Uterus (tissue), 4 donors: ENCODE results near the gene CYP2J2. TPM values are rescaled to one million over a fixed set of nuclear protein-coding genes. Genes with fewer than 3 reads are reported as not detected.
A peak's percentile ranks its signal among the peaks of the same experiment; 100 is the strongest.

Experiments used
- DNase-seq, 2 donors: peaks; one replicate each; pipeline ENCODE4 v3.0.0-alpha.2; 2019 to 2020
- H3K27ac ChIP-seq, 2 donors: fragments of 200-600 bp; sonication (generic); 1 replicate in 1 of 2; 2 replicates in 1 of 2; pipeline ENCODE4 v1.5.1; 2016 to 2018
- H3K27me3 ChIP-seq, 2 donors: fragments of 200-600 bp; sonication (generic); one replicate each; pipeline ENCODE4 v1.5.1; 2018 to 2019; ENCODE audit warnings: control low read depth in 1 of 2
- H3K36me3 ChIP-seq, 2 donors: fragments of 200-600 bp; sonication (generic); one replicate each; pipeline ENCODE4 v1.5.1; 2019; ENCODE audit warnings: control low read depth in 1 of 2
- H3K4me1 ChIP-seq, 2 donors: fragments of 200-600 bp; sonication (generic); one replicate each; pipeline ENCODE4 v1.5.1; 2018 to 2019; ENCODE audit warnings: control low read depth in 1 of 2
- H3K4me3 ChIP-seq, 2 donors: fragments of 200-600 bp; sonication (generic); 1 replicate in 1 of 2; 2 replicates in 1 of 2; pipeline ENCODE4 v1.5.1; 2018 to 2019; ENCODE audit warnings: mild to moderate bottlenecking in 1 of 2
- H3K9me3 ChIP-seq, 2 donors: fragments of 200-600 bp; sonication (generic); one replicate each; pipeline ENCODE4 v1.5.1; 2019; ENCODE audit warnings: control low read depth in 1 of 2
- CTCF ChIP-seq, 4 experiments: fragments of 200-600 bp in 2 of 4; fragments of 450-650 bp in 2 of 4; sonication (generic) in 2 of 4; IDR thresholded peaks; one replicate each; pipeline ENCODE4 v1.5.1; 2016 to 2019; ENCODE audit warnings: antibody characterized with exemption in 4 of 4, mild to moderate bottlenecking in 2 of 4, moderate library complexity in 1 of 4
- POLR2A ChIP-seq, 2 donors: fragments of 450-650 bp; IDR thresholded peaks; one replicate each; pipeline ENCODE4 v1.6.1; 2016; ENCODE audit warnings: antibody characterized with exemption in 2 of 2, mild to moderate bottlenecking in 1 of 2, moderate library complexity in 1 of 2
- intact Hi-C: fragments of 100-400 bp; cut with DNase I; formaldehyde crosslinking; loops from one replicate; pipeline ENCODE4 v1.15.1; 2023; ENCODE audit warnings: low total_unique reads
- total RNA-seq, 4 donors: library from RNA; depleted of rRNA in 3 of 4; stranded (reverse); fragments of >200 nt in 3 of 4; gene quantifications; one replicate each; pipeline versions ENCODE4 v1.1.0 to v1.2.4, GENCODE V29; 2014 to 2023
- donor health status: DM: yes; HTN: yes; CAD: no.

CYP2J2 gene
- total RNA-seq, 4 donors from 2014 or later, result 0.28 TPM; not detected in 3

GRCh38 chr1:59947047-59947938 is 20.7 kb upstream of the CYP2J2 start:
- Histone ChIP-seq H3K36me3 (no peaks in the 10 kb centered on the region), H3K4me3 (no peak overlapping the region), H3K27me3 (no peaks in the 10 kb centered on the region), H3K9me3 (no peaks in the 10 kb centered on the region), H3K27ac (no peak overlapping the region), H3K4me1 (no peaks in the 10 kb centered on the region)
- intact Hi-C loops, result no loop called here
- peak; percentile 26 to 34 for DNase-seq
- TF ChIP-seq CTCF (IDR thresholded peaks at IDR 0.05), result peak; percentile 68 to 75 (median 71)
- no peak for TF ChIP-seq POLR2A (IDR thresholded peaks at IDR 0.05)

- H3K36me3 ChIP-seq, result no peaks in the 10 kb centered on the region
- DNase-seq, result no peak
- H3K9me3 ChIP-seq, result no peaks in the 10 kb centered on the region
- no peak overlapping the region for H3K4me3 ChIP-seq
- intact Hi-C loops, result no loop called here
- no peaks in the 10 kb centered on the region for H3K4me1 ChIP-seq
- TF ChIP-seq POLR2A (IDR thresholded peaks at IDR 0.05) (no peak), CTCF (IDR thresholded peaks at IDR 0.05) (no peak)
- H3K27ac ChIP-seq, result no peak overlapping the region
- H3K27me3 ChIP-seq, result no peaks in the 10 kb centered on the region
Observed at GRCh38 chr1:59945790-59946189, 19.2 kb upstream of the CYP2J2 start.

GRCh38 chr1:59939393-59939792 is 12.8 kb upstream of the CYP2J2 start:
- no peaks in the 10 kb centered on the region for H3K4me1 ChIP-seq
- H3K27me3 ChIP-seq, result no peaks in the 10 kb centered on the region
- no peaks in the 10 kb centered on the region for H3K9me3 ChIP-seq
- H3K27ac ChIP-seq, result no peak overlapping the region
- no peaks in the 10 kb centered on the region for H3K36me3 ChIP-seq
- no peak for DNase-seq
- H3K4me3 ChIP-seq, result no peak overlapping the region
- intact Hi-C loops, result no loop called here
- TF ChIP-seq POLR2A (IDR thresholded peaks at IDR 0.05) (no peak), CTCF (IDR thresholded peaks at IDR 0.05) (no peak)

- Histone ChIP-seq H3K9me3 (no peaks in the 10 kb centered on the region), H3K4me3 (no peak overlapping the region), H3K4me1 (no peaks in the 10 kb centered on the region), H3K27me3 (no peaks in the 10 kb centered on the region), H3K36me3 (no peaks in the 10 kb centered on the region), H3K27ac (no peak overlapping the region)
- intact Hi-C loops, result no loop called here
- TF ChIP-seq POLR2A (IDR thresholded peaks at IDR 0.05) (no peak), CTCF (IDR thresholded peaks at IDR 0.05) (no peak)
- DNase-seq, result no peak
Observed at GRCh38 chr1:59937636-59938210, 11.2 kb upstream of the CYP2J2 start.

GRCh38 chr1:59936358-59936821 is 9.8 kb upstream of the CYP2J2 start:
- DNase-seq, result no peak
- Histone ChIP-seq H3K9me3 (no peaks in the 10 kb centered on the region), H3K36me3 (no peaks in the 10 kb centered on the region), H3K4me1 (no peaks in the 10 kb centered on the region), H3K27me3 (no peaks in the 10 kb centered on the region), H3K4me3 (no peak overlapping the region), H3K27ac (no peak overlapping the region)
- intact Hi-C loops, result no loop called here
- TF ChIP-seq POLR2A (IDR thresholded peaks at IDR 0.05) (no peak), CTCF (IDR thresholded peaks at IDR 0.05) (no peak)
